Measurements from ENCODE around the gene MYH7B. TPM values are rescaled to one million over a fixed set of nuclear protein-coding genes. Genes with fewer than 3 reads are reported as not detected.

MYH7B gene
- 0.65 TPM for polyA plus RNA-seq (2012; ENCODE audit: low read depth, missing spikeins)

- FAIRE-seq (peak; percentile 96), DNase-seq (ENCODE audit: insufficient read length, low spot score) (peak; percentile 90)
- TF ChIP-seq TAF1 (IDR thresholded peaks at IDR 0.05; ENCODE audit: low read depth, low read length) (peak; percentile 91), SPI1 (IDR thresholded peaks at IDR 0.05; ENCODE audit: low read depth, low read length) (no peak), PAX5 (IDR thresholded peaks at IDR 0.05; ENCODE audit: insufficient read depth, low read length, severe bottlenecking) (peak; percentile 97), POLR2AphosphoS5 (IDR thresholded peaks at IDR 0.05; ENCODE audit: low read depth, low read length) (peak; percentile 77), POLR2A (IDR thresholded peaks at IDR 0.05; ENCODE audit: low read depth, low read length) (peak; percentile 82), POU2F2 (IDR thresholded peaks at IDR 0.05; ENCODE audit: low read depth, low read length) (no peak)
Observed at GRCh38 chr20:34955231-34956040, at the start of gene MYH7B, which contains the start of gene GSS. Gene MYH7B, plus strand, starts transcription at chr20:34955868. Its CDS starts 22,138 bp downstream, at chr20:34978006. Gene GSS, minus strand, starts transcription at chr20:34955806. Its CDS starts 3,954 bp downstream, at chr20:34951852.

GRCh38 chr20:34907616-34908469 lies 47.8 kb upstream of the MYH7B start:
- FAIRE-seq = no peak

GRCh38 chr20:34915131-34915530 lies 40.5 kb upstream of the MYH7B start:
- TF ChIP-seq TAF1 (IDR thresholded peaks at IDR 0.05; ENCODE audit: low read depth, low read length) (no peak), SPI1 (IDR thresholded peaks at IDR 0.05; ENCODE audit: low read depth, low read length) (no peak)
- FAIRE-seq (no peak), DNase-seq (ENCODE audit: insufficient read length, low spot score) (no peak)

More at GRCh38 chr20:34907616-34908469, 47.8 kb upstream of the MYH7B start:
- DNase-seq (ENCODE audit: insufficient read length, low spot score) = no peak
- no peak for TF ChIP-seq PAX5 (IDR thresholded peaks at IDR 0.05; ENCODE audit: insufficient read depth, low read length, severe bottlenecking)
- no peak for TF ChIP-seq POU2F2 (IDR thresholded peaks at IDR 0.05; ENCODE audit: low read depth, low read length)
- no peak for TF ChIP-seq SPI1 (IDR thresholded peaks at IDR 0.05; ENCODE audit: low read depth, low read length)
- TF ChIP-seq POLR2A (IDR thresholded peaks at IDR 0.05; ENCODE audit: low read depth, low read length) = no peak
- TF ChIP-seq TAF1 (IDR thresholded peaks at IDR 0.05; ENCODE audit: low read depth, low read length) = no peak
- TF ChIP-seq POLR2AphosphoS5 (IDR thresholded peaks at IDR 0.05; ENCODE audit: low read depth, low read length) = no peak

GRCh38 chr20:34915749-34916455 lies 39.8 kb upstream of the MYH7B start:
- DNase-seq (ENCODE audit: insufficient read length, low spot score) (no peak), FAIRE-seq (peak; percentile 9)
- TF ChIP-seq TAF1 (IDR thresholded peaks at IDR 0.05; ENCODE audit: low read depth, low read length) (no peak), POLR2A (IDR thresholded peaks at IDR 0.05; ENCODE audit: low read depth, low read length) (no peak), POU2F2 (IDR thresholded peaks at IDR 0.05; ENCODE audit: low read depth, low read length) (no peak), SPI1 (IDR thresholded peaks at IDR 0.05; ENCODE audit: low read depth, low read length) (no peak), POLR2AphosphoS5 (IDR thresholded peaks at IDR 0.05; ENCODE audit: low read depth, low read length) (no peak), PAX5 (IDR thresholded peaks at IDR 0.05; ENCODE audit: insufficient read depth, low read length, severe bottlenecking) (no peak)

- DNase-seq (ENCODE audit: insufficient read length, low spot score) = no peak
- no peak for TF ChIP-seq POLR2A (IDR thresholded peaks at IDR 0.05; ENCODE audit: low read depth, low read length)
- no peak for TF ChIP-seq SPI1 (IDR thresholded peaks at IDR 0.05; ENCODE audit: low read depth, low read length)
- TF ChIP-seq POU2F2 (IDR thresholded peaks at IDR 0.05; ENCODE audit: low read depth, low read length) = no peak
- TF ChIP-seq TAF1 (IDR thresholded peaks at IDR 0.05; ENCODE audit: low read depth, low read length) = no peak
- no peak for TF ChIP-seq POLR2AphosphoS5 (IDR thresholded peaks at IDR 0.05; ENCODE audit: low read depth, low read length)
- no peak for TF ChIP-seq PAX5 (IDR thresholded peaks at IDR 0.05; ENCODE audit: insufficient read depth, low read length, severe bottlenecking)
- no peak for FAIRE-seq
Observed at GRCh38 chr20:34916774-34917354, 38.8 kb upstream of the MYH7B start.

- no peak for DNase-seq (ENCODE audit: insufficient read length, low spot score)
- FAIRE-seq = no peak
- no peak for TF ChIP-seq POLR2A (IDR thresholded peaks at IDR 0.05; ENCODE audit: low read depth, low read length)
- no peak for TF ChIP-seq POLR2AphosphoS5 (IDR thresholded peaks at IDR 0.05; ENCODE audit: low read depth, low read length)
- TF ChIP-seq TAF1 (IDR thresholded peaks at IDR 0.05; ENCODE audit: low read depth, low read length) = no peak
- TF ChIP-seq SPI1 (IDR thresholded peaks at IDR 0.05; ENCODE audit: low read depth, low read length) = no peak
- no peak for TF ChIP-seq PAX5 (IDR thresholded peaks at IDR 0.05; ENCODE audit: insufficient read depth, low read length, severe bottlenecking)
- no peak for TF ChIP-seq POU2F2 (IDR thresholded peaks at IDR 0.05; ENCODE audit: low read depth, low read length)
Observed at GRCh38 chr20:34920055-34920454, 35.6 kb upstream of the MYH7B start.

GRCh38 chr20:34921436-34921835 lies 34.2 kb upstream of the MYH7B start:
- DNase-seq (ENCODE audit: insufficient read length, low spot score) = no peak
- no peak for TF ChIP-seq POLR2A (IDR thresholded peaks at IDR 0.05; ENCODE audit: low read depth, low read length)
- no peak for TF ChIP-seq TAF1 (IDR thresholded peaks at IDR 0.05; ENCODE audit: low read depth, low read length)
- no peak for TF ChIP-seq SPI1 (IDR thresholded peaks at IDR 0.05; ENCODE audit: low read depth, low read length)
- no peak for TF ChIP-seq PAX5 (IDR thresholded peaks at IDR 0.05; ENCODE audit: insufficient read depth, low read length, severe bottlenecking)
- no peak for TF ChIP-seq POLR2AphosphoS5 (IDR thresholded peaks at IDR 0.05; ENCODE audit: low read depth, low read length)
- no peak for TF ChIP-seq POU2F2 (IDR thresholded peaks at IDR 0.05; ENCODE audit: low read depth, low read length)
- no peak for FAIRE-seq

GRCh38 chr20:34922654-34923381 lies 32.9 kb upstream of the MYH7B start:
- TF ChIP-seq PAX5 (IDR thresholded peaks at IDR 0.05; ENCODE audit: insufficient read depth, low read length, severe bottlenecking) (no peak), TAF1 (IDR thresholded peaks at IDR 0.05; ENCODE audit: low read depth, low read length) (no peak), POU2F2 (IDR thresholded peaks at IDR 0.05; ENCODE audit: low read depth, low read length) (no peak), SPI1 (IDR thresholded peaks at IDR 0.05; ENCODE audit: low read depth, low read length) (no peak), POLR2A (IDR thresholded peaks at IDR 0.05; ENCODE audit: low read depth, low read length) (no peak), POLR2AphosphoS5 (IDR thresholded peaks at IDR 0.05; ENCODE audit: low read depth, low read length) (no peak)
- DNase-seq (ENCODE audit: insufficient read length, low spot score) (no peak), FAIRE-seq (no peak)
